Measurements from ENCODE around the gene SLC23A1. TPM values are rescaled to one million over a fixed set of nuclear protein-coding genes. Genes with fewer than 3 reads are reported as not detected.

SLC23A1 gene
- total RNA-seq, 4 donors from 2014 or later = not detected

DNA sequence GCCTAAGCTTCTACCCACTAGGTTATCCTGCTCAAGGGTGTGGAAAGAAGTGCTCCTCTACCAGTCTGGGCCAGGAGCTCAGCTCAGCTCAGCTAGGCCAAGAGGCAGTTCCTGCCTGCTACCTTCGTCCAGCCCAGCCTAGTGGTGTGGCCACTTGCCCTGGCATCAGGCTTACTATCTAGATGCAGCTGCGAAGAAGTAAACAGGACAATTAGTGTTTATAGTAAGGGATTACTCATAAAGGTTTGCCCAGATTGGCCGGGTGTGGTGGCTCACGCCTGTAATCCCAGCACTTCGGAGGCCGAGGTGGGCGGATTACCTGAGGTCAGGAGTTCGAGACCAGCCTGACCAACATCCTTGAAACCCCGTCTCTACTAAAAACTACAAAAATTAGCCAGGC lies 33.6 kb upstream of the SLC23A1 start:
- peaks cover 0 to 64% (median 0%) of the 10 kb centered on the region in 3 donors for H3K36me3 ChIP-seq
- 74 to 82% methylated on average over 9 of the region's 9 CpGs for WGBS, 2 donors
- H3K27ac ChIP-seq = peak overlapping the region in 2 of 4 donors; percentile 81 to 83
- H3K9me3 ChIP-seq = no peaks in the 10 kb centered on the region
- H3K4me1 ChIP-seq = peaks cover 0 to 44% (median 12%) of the 10 kb centered on the region in 4 donors
- H3K4me3 ChIP-seq = no peak overlapping the region
- no peaks in the 10 kb centered on the region for H3K27me3 ChIP-seq
- TF ChIP-seq POLR2A (IDR thresholded peaks at IDR 0.05) (no peak), EP300 (IDR thresholded peaks at IDR 0.05) (no peak)
- TF ChIP-seq, protein P1, sequence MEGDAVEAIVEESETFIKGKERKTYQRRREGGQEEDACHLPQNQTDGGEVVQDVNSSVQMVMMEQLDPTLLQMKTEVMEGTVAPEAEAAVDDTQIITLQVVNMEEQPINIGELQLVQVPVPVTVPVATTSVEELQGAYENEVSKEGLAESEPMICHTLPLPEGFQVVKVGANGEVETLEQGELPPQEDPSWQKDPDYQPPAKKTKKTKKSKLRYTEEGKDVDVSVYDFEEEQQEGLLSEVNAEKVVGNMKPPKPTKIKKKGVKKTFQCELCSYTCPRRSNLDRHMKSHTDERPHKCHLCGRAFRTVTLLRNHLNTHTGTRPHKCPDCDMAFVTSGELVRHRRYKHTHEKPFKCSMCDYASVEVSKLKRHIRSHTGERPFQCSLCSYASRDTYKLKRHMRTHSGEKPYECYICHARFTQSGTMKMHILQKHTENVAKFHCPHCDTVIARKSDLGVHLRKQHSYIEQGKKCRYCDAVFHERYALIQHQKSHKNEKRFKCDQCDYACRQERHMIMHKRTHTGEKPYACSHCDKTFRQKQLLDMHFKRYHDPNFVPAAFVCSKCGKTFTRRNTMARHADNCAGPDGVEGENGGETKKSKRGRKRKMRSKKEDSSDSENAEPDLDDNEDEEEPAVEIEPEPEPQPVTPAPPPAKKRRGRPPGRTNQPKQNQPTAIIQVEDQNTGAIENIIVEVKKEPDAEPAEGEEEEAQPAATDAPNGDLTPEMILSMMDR (IDR thresholded peaks at IDR 0.05) = no peak
- DNase-seq (ENCODE audit: low spot score in 2 of 2) = no peak

DNA sequence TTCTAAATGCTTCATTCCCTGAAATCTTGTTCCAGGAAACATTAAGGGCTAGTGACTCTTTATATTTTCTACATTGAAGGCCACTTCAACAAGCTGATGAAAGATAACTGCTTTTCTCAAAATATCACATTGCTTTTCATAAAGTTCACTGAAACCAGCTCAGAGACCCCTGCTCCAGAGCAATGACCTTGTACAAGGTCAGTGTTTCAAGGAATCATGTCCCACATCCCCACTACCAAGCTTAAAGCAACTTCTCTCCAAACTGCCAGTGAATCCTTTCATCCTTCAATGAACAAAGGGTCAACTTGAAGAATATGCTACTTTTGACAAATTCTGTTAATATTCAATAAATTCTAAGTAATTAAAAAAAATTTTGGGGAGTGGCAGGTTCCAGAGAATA lies 32.8 kb upstream of the SLC23A1 start:
- no peak for DNase-seq (ENCODE audit: low spot score in 2 of 2)
- TF ChIP-seq EP300 (IDR thresholded peaks at IDR 0.05) (no peak), POLR2A (IDR thresholded peaks at IDR 0.05) (no peak)
- peak overlapping the region in 3 of 4 donors; percentile 15 to 83 (median 81) for H3K27ac ChIP-seq
- H3K27me3 ChIP-seq = no peaks in the 10 kb centered on the region
- H3K36me3 ChIP-seq = peaks cover 0 to 60% (median 0%) of the 10 kb centered on the region in 3 donors
- H3K9me3 ChIP-seq = no peaks in the 10 kb centered on the region
- H3K4me1 ChIP-seq = peaks cover 0 to 44% (median 12%) of the 10 kb centered on the region in 4 donors
- H3K4me3 ChIP-seq = no peak overlapping the region

DNA sequence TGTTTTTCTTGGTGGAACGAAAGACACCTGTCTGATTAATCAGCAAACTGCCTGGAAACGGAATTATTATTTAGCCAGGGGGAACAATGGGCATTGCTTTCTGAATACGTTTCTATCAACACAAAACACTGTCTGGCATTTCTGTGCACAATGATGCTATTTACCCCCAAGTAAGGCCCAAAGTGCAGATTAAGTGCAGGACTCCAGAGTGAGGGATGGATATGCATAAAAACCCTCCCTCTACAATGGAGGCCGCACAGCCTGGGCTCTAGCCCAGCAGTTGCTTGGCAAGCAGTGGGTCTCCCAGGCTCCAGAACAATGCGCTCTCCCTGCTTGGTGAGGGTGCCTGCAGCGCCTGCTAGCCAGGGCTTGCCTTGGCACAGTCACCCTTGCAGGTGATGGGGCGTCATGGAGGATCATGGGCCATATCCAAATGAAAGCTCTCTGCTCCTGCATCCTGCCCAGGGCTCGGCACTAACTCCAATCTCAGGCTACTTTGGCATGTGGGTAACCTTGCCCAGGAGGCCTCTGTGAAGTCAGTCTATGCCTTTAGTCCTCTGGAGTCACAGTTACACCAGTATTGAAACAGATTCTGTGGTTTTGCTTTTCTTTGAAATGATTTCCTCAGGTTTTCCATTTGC lies 32.2 kb upstream of the SLC23A1 start:
- peaks cover 0 to 44% (median 12%) of the 10 kb centered on the region in 4 donors for H3K4me1 ChIP-seq
- DNase-seq (ENCODE audit: low spot score in 2 of 2) = no peak
- H3K27me3 ChIP-seq = no peaks in the 10 kb centered on the region
- H3K27ac ChIP-seq = peak overlapping the region in 3 of 4 donors; percentile 15 to 83 (median 81)
- H3K4me3 ChIP-seq = no peak overlapping the region
- no peaks in the 10 kb centered on the region for H3K9me3 ChIP-seq
- H3K36me3 ChIP-seq = peaks cover 0 to 56% (median 0%) of the 10 kb centered on the region in 3 donors
- 32 to 45% methylated on average over 6 to 8 of the region's 8 CpGs for WGBS, 2 donors
- no peak for TF ChIP-seq POLR2A (IDR thresholded peaks at IDR 0.05)
- TF ChIP-seq, protein P1 (IDR thresholded peaks at IDR 0.05) = no peak
- no peak for TF ChIP-seq EP300 (IDR thresholded peaks at IDR 0.05)

DNA sequence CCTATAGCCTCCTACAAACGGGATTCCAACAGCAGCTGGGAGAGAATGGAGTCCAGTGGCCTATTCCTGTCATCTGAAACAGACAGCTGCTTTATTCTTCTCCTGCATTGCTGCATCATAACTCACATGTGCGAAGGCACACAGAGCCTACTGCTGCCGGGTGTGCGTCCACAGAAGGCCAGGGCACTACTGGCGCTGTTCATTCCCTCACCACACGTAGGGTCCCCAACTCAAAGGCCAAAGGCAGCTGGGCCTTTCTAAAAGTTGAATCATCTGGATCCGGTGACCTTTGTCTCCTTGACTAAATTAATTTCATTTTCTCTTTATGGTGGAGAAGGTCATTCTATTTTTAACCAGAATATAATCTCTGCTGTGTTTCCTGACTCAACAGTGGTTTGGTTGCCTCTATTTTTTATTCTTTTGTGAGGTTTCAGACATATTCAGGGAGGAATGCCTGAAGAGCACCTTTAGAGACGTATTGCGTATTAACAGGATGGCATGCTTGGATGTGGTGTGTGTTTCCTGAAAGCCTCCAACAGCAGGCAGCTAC lies 31.6 kb upstream of the SLC23A1 start:
- H3K4me3 ChIP-seq = no peak overlapping the region
- peaks cover 0 to 51% (median 0%) of the 10 kb centered on the region in 3 donors for H3K36me3 ChIP-seq
- peaks cover 0 to 44% (median 12%) of the 10 kb centered on the region in 4 donors for H3K4me1 ChIP-seq
- DNase-seq (ENCODE audit: low spot score in 2 of 2) = no peak
- H3K27me3 ChIP-seq = no peaks in the 10 kb centered on the region
- peak overlapping the region; percentile 8 to 83 (median 60) for H3K27ac ChIP-seq
- H3K9me3 ChIP-seq = no peaks in the 10 kb centered on the region
- TF ChIP-seq POLR2A (IDR thresholded peaks at IDR 0.05) = no peak
- TF ChIP-seq, protein P1 (IDR thresholded peaks at IDR 0.05) = no peak
- peak in 1 of 2 donors; percentile 24 for TF ChIP-seq EP300 (IDR thresholded peaks at IDR 0.05)
- WGBS, 2 donors = 40 to 59% methylated on average over 9 of the region's 9 CpGs

DNA sequence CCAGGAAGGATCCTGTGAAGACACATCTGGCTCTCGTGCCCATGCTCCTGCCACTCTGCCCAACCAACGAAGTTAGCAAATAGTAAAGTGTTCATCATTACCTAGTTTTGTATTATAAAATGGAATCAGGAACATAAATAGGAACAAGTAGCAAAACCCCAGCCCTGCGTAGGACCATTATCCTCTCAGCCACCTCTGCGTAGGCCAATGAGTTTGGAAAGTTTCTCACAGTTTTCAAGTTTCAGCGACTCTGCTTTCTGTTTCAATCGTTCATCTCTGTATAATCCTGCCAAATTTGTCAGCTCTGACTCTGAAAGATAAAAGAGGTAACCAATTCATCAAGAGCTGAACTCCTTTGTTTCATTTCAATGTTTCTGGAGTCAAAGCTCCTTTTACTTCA lies 30.9 kb upstream of the SLC23A1 start:
- 88 to 90% methylated on average over 6 of the region's 6 CpGs for WGBS, 2 donors
- no peaks in the 10 kb centered on the region for H3K27me3 ChIP-seq
- peak overlapping the region in 3 of 4 donors; percentile 40 to 83 (median 81) for H3K27ac ChIP-seq
- H3K4me1 ChIP-seq = peaks cover 0 to 44% (median 12%) of the 10 kb centered on the region in 4 donors
- H3K9me3 ChIP-seq = no peaks in the 10 kb centered on the region
- H3K36me3 ChIP-seq = peaks cover 0 to 44% (median 0%) of the 10 kb centered on the region in 3 donors
- no peak for DNase-seq (ENCODE audit: low spot score in 2 of 2)
- H3K4me3 ChIP-seq = no peak overlapping the region
- TF ChIP-seq, protein P1 (IDR thresholded peaks at IDR 0.05) = no peak
- TF ChIP-seq EP300 (IDR thresholded peaks at IDR 0.05) (no peak), POLR2A (IDR thresholded peaks at IDR 0.05) (no peak)

All from tibial nerve (tissue), 4 donors.